HG03103 (cell line): ENCODE measurements around the gene ERC1.
"Not testable (repeated sequence)": the region's sequence is repeated elsewhere in the genome, so short reads cannot be mapped to it uniquely, and the experiment has no call there.

Source experiments
- ATAC-seq: cut with Tn5 transposase; IDR thresholded peaks from one replicate; pipeline ENCODE4 v1.9.1; 2021; ENCODE audit warnings: low read depth; ENCODE audit not compliant: unreplicated experiment

Gene ERC1

GRCh38 chr12:1069846-1070245 is 78.8 kb downstream of the ERC1 start:
- ATAC-seq: no peak

DNA sequence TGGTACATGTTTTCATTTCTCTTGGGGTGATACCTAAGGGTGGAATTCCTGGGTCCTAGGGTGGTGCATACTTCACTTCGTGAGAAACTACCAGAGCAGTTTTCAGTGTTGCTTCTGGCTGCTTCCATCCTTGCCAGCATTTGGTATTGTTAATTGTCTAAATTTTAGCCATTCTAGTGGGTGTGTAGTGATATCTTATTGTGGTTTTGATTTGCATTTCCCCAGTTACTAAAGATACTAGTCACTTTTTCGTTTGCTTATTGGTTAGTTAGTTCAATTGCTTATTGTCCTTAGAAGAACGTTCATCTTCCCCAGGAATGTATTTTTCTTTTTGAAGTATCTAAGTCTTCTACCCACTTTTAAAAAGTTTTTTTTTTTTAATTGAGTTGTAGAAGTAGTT is 80.2 kb downstream of the ERC1 start:
- no peak for ATAC-seq

- ATAC-seq: no peak
Observed at GRCh38 chr12:1073652-1074051, 82.6 kb downstream of the ERC1 start.

- ATAC-seq: no peak
Observed at GRCh38 chr12:1077036-1077803, 86.2 kb downstream of the ERC1 start.

- ATAC-seq: no peak
Observed at GRCh38 chr12:1078002-1078401, 87.0 kb downstream of the ERC1 start.

DNA sequence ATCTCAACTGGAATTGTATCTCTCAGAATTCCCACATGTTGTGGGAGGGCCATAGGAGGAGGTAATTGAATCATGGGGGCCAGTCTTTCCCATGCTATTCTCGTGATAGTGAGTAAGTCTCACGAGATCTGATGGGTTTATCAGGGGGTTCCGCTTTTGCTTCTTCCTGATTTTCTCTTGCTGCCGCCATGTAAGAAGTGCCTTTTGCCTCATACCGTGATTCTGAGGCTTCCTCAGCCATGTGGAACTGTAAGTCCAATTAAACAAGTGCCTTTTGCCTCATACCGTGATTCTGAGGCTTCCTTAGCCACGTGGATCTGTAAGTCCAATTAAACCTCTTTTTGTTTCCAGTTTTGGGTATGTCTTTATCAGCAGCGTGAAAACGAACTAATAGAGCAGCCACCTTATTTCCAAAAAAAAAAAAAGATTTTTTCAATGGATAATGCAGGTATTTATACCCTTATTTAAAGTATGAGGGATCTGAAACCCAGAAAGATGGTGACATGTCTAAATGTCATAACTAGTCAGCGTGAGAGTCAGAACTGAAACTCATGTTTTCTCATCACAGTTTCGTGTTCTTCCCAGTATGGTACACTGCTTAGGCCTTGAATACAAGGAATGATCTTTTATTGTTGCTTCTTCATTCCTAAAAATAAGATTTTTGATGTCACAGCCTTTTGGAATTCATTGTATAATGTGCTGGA is 89.6 kb downstream of the ERC1 start:
- no peak for ATAC-seq

GRCh38 chr12:1083151-1083888 is 92.3 kb downstream of the ERC1 start:
- ATAC-seq: no peak

DNA sequence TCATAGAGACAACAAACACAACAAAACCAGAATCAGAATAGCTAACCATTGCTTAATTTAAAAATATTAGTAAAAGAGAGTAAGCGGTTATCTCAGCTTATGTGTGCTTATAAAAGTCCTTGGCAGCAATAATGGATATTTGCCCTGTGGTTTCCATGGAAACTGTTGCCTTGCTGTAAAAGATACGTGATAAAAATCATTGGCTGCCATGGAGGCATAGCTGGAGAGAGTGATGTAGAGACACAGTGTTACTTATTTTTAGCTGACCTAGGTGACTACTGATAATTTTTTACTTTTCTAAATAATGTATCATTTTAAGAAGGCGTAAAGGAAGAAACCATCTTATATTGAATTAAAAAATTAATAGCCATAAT is 92.9 kb downstream of the ERC1 start:
- ATAC-seq: no peak

- no peak for ATAC-seq
Observed at GRCh38 chr12:1091350-1091749, 100.3 kb downstream of the ERC1 start.

DNA sequence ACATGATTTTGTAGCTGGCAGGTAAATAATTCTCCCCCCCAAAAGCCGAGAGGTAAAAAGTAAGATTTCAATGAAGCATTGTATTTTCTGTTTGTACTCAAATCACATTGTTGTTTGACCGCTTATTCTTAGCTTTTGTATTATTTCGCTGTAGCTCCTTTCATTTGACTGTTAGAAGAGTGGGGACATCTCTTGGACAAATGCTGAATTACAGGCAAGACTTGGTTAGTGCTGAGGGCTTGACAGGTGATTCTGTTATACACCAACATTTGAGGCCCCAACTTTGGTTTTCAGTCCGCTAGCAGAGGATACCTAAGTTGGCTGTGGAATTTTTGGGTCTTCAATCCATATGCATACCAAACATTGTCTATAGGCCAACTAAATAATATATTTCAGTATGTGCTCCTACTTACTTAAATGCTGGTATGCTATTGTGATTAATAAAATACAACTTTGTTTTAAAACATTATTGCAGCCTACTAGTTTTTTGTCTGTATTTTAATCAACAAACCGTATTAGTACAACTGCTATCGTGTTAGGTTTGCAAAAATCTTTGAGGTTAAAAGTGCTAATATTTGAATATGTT is 102.2 kb downstream of the ERC1 start:
- ATAC-seq: no peak

- no peak for ATAC-seq
Observed at GRCh38 chr12:1094714-1095113, 103.7 kb downstream of the ERC1 start.

DNA sequence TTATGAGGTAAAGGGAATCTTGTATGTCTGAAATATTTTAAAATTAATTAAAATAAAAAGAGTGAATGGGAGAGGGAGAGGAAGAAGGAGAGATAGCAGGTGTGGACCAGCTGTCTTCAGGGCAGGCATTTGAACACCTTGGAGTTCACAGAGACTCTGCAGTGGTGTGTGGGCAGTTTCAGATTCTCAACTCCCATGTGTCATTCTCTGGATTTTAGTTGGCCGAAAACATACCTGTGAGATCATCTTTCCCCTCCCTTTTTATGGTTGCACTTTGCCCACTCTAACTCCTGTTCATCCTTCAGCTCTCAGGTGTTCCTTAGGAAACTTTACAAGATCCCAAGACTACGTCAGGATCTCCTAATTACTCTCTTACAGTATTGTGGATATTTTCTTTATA is 108.1 kb downstream of the ERC1 start:
- ATAC-seq: no peak

GRCh38 chr12:1099618-1100017 is 108.6 kb downstream of the ERC1 start:
- ATAC-seq: not testable (repeated sequence)

DNA sequence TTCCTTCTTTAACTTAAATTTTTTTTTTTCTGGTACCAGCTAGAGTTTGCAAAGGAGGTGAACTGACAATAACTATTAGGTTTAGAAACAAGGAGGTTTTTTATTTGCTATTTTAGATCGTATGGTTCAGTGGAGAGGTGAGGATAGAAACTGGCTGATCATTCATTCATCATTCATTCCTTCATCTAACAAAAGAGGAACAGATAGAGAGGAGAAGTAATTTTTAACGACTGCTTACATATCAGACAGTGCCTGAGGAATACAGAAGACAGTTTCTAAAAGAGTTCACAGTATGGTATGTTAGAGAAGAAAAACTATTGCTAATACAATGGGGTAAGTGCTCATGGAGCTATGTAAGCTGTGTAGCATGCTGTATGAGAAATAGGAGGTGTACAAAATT is 111.1 kb downstream of the ERC1 start:
- ATAC-seq: no peak

- no peak for ATAC-seq
Observed at GRCh38 chr12:1102791-1103450, 111.9 kb downstream of the ERC1 start.

- ATAC-seq: no peak
Observed at GRCh38 chr12:1103632-1104031, 112.6 kb downstream of the ERC1 start.

DNA sequence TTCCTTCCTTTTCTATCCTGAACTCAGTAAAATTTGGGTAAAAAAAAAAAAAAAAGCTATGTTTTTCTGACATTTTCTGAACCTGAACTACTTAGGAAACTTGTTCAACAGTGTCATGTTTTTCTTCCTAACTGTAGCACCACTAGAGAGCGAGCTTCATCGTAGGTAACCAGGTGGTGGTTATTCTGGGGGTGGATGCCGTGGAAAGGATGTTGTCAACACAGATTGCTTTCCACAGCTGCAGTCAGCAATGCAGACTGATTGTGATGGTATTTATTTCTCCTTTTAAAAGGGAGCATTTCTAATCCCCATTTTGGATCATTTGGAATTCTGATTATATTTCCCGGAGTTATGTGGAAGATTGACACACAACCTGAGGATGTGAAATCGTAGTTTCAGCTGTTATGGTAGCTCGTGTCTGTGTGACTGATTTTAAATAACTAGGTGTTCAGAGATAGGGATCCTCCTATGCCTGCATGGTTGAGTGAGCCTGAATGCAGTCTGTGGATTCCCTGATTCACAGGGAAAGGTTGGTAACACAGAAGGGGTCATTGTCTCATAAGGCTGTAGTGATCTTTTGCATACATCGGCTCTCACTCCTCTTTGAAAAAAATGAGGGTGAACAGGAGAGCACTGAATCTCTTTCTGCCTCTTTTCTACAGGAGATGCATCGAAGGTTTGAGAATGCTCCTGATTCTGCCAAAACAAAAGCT is 113.2 kb downstream of the ERC1 start:
- no peak for ATAC-seq

DNA sequence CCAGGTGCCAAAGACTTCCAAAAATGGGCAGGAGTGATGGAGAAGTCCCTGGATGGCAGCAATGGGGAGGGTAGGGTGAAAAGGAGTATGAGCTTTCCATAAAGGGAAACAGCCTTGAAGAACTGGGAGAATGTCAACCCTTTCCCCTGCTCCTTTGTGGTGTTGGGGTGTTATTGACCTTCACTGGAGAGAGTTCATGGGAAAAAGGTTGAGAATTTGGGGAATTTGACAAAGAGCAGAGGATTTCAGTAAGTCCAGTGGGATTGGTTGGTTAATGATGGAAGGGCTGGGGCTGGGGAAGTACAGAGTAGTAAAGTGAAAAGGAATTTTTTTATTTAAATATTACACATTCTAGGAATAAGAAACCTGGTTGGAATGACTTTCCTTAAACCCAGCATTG is 116.6 kb downstream of the ERC1 start:
- ATAC-seq: no peak

GRCh38 chr12:1108276-1108675 is 117.3 kb downstream of the ERC1 start:
- peak; percentile 86 for ATAC-seq
